ENCODE data around the gene CEP112. TPM values are rescaled to one million over a fixed set of nuclear protein-coding genes. Genes with fewer than 3 reads are reported as not detected.
"Not testable (repeated sequence)": the region's sequence is repeated elsewhere in the genome, so short reads cannot be mapped to it uniquely, and the experiment has no call there.

CEP112 gene
- total RNA-seq, 1 experiment from 2014 or later = 2.8 TPM

- in situ Hi-C loops (cut with HindIII; ENCODE audit: low pct_unique_long_range_greater_than_20kb, low sequenced_read_pairs) = no loop called here
- DNase-seq (ENCODE audit: low read depth) = no peak
These were observed 305.4 kb downstream of the CEP112 start for GRCh38 chr17:65886315-65887245.

- no peak for DNase-seq (ENCODE audit: low read depth)
- in situ Hi-C loops (cut with HindIII; ENCODE audit: low pct_unique_long_range_greater_than_20kb, low sequenced_read_pairs) = no loop called here
These were observed 306.2 kb downstream of the CEP112 start for GRCh38 chr17:65885541-65886312.

- no peak for DNase-seq (ENCODE audit: low read depth)
These were observed 314.9 kb downstream of the CEP112 start for GRCh38 chr17:65876985-65877384.

GRCh38 chr17:65868881-65869280, 323.1 kb downstream of the CEP112 start:
- in situ Hi-C loops (cut with HindIII; ENCODE audit: low pct_unique_long_range_greater_than_20kb, low sequenced_read_pairs) = no loop called here
- DNase-seq (ENCODE audit: low read depth) = no peak

More at GRCh38 chr17:65876985-65877384, 314.9 kb downstream of the CEP112 start:
- in situ Hi-C loops (cut with HindIII; ENCODE audit: low pct_unique_long_range_greater_than_20kb, low sequenced_read_pairs) = no loop called here

- no peak for DNase-seq (ENCODE audit: low read depth)
- in situ Hi-C loops (cut with HindIII; ENCODE audit: low pct_unique_long_range_greater_than_20kb, low sequenced_read_pairs) = no loop called here
These were observed 324.9 kb downstream of the CEP112 start for GRCh38 chr17:65867014-65867413.

GRCh38 chr17:65865715-65866425, 326.1 kb downstream of the CEP112 start:
- in situ Hi-C loops (cut with HindIII; ENCODE audit: low pct_unique_long_range_greater_than_20kb, low sequenced_read_pairs) = no loop called here
- DNase-seq (ENCODE audit: low read depth) = no peak

GRCh38 chr17:65864394-65864793, 327.5 kb downstream of the CEP112 start:
- in situ Hi-C loops (cut with HindIII; ENCODE audit: low pct_unique_long_range_greater_than_20kb, low sequenced_read_pairs) = no loop called here
- no peak for DNase-seq (ENCODE audit: low read depth)

- no peak for DNase-seq (ENCODE audit: low read depth)
- in situ Hi-C loops (cut with HindIII; ENCODE audit: low pct_unique_long_range_greater_than_20kb, low sequenced_read_pairs) = no loop called here
These were observed 334.2 kb downstream of the CEP112 start for GRCh38 chr17:65857718-65858117.

- no peak for DNase-seq (ENCODE audit: low read depth)
- in situ Hi-C loops (cut with HindIII; ENCODE audit: low pct_unique_long_range_greater_than_20kb, low sequenced_read_pairs) = no loop called here
These were observed 335.1 kb downstream of the CEP112 start for GRCh38 chr17:65856865-65857264.

GRCh38 chr17:65855675-65856074, 336.3 kb downstream of the CEP112 start:
- no peak for DNase-seq (ENCODE audit: low read depth)
- in situ Hi-C loops (cut with HindIII; ENCODE audit: low pct_unique_long_range_greater_than_20kb, low sequenced_read_pairs) = no loop called here

GRCh38 chr17:65855245-65855644, 336.7 kb downstream of the CEP112 start:
- in situ Hi-C loops (cut with HindIII; ENCODE audit: low pct_unique_long_range_greater_than_20kb, low sequenced_read_pairs) = no loop called here
- DNase-seq (ENCODE audit: low read depth) = peak; percentile 47

- in situ Hi-C loops (cut with HindIII; ENCODE audit: low pct_unique_long_range_greater_than_20kb, low sequenced_read_pairs) = no loop called here
- no peak for DNase-seq (ENCODE audit: low read depth)
These were observed 338.1 kb downstream of the CEP112 start for GRCh38 chr17:65853816-65854215.

GRCh38 chr17:65852911-65853310, 339.0 kb downstream of the CEP112 start:
- DNase-seq (ENCODE audit: low read depth) = no peak
- in situ Hi-C loops (cut with HindIII; ENCODE audit: low pct_unique_long_range_greater_than_20kb, low sequenced_read_pairs) = no loop called here

- in situ Hi-C loops (cut with HindIII; ENCODE audit: low pct_unique_long_range_greater_than_20kb, low sequenced_read_pairs) = no loop called here
- DNase-seq (ENCODE audit: low read depth) = no peak
These were observed 339.8 kb downstream of the CEP112 start for GRCh38 chr17:65851965-65852736.

GRCh38 chr17:65850486-65850885, 341.4 kb downstream of the CEP112 start:
- DNase-seq (ENCODE audit: low read depth) = no peak
- in situ Hi-C loops (cut with HindIII; ENCODE audit: low pct_unique_long_range_greater_than_20kb, low sequenced_read_pairs) = no loop called here

GRCh38 chr17:65848751-65849150, 343.2 kb downstream of the CEP112 start:
- no peak for DNase-seq (ENCODE audit: low read depth)
- in situ Hi-C loops (cut with HindIII; ENCODE audit: low pct_unique_long_range_greater_than_20kb, low sequenced_read_pairs) = no loop called here

GRCh38 chr17:65841089-65841488, 350.8 kb downstream of the CEP112 start:
- DNase-seq (ENCODE audit: low read depth) = no peak
- in situ Hi-C loops (cut with HindIII; ENCODE audit: low pct_unique_long_range_greater_than_20kb, low sequenced_read_pairs) = no loop called here

- in situ Hi-C loops (cut with HindIII; ENCODE audit: low pct_unique_long_range_greater_than_20kb, low sequenced_read_pairs) = not testable (repeated sequence)
These were observed 354.7 kb downstream of the CEP112 start for GRCh38 chr17:65837232-65837631.

More at GRCh38 chr17:65837232-65837631, 354.7 kb downstream of the CEP112 start:
- DNase-seq (ENCODE audit: low read depth) = not testable (repeated sequence)

All from Caki2 (cell line).